ENCODE measurements around the gene RBMS1.

Gene RBMS1

GRCh38 chr2:160326786-160327185, 166.8 kb downstream of the RBMS1 start:
- Histone ChIP-seq H3K27me3 (ENCODE audit: insufficient read depth, poor library complexity, severe bottlenecking) (no peaks in the 10 kb centered on the region), H3K27ac (replicated peaks) (no peak overlapping the region), H3K4me3 (replicated peaks; ENCODE audit: insufficient read depth, low read length) (no peak overlapping the region)
- TF ChIP-seq POLR2AphosphoS5 (IDR thresholded peaks at IDR 0.05; ENCODE audit: low read depth) (no peak), CTCF (IDR thresholded peaks at IDR 0.05; ENCODE audit: insufficient read depth, low read length) (no peak), REST (IDR thresholded peaks at IDR 0.05; ENCODE audit: insufficient replicate concordance, low read depth) (no peak), GABPA (IDR thresholded peaks at IDR 0.05; ENCODE audit: low read depth) (no peak), SPI1 (IDR thresholded peaks at IDR 0.05; ENCODE audit: borderline replicate concordance, low read depth) (no peak)
- peak in 1 of 2 experiments; percentile 4 for DNase-seq (ENCODE audit: low read depth in 1 of 2, low spot score in 1 of 2)

DNA sequence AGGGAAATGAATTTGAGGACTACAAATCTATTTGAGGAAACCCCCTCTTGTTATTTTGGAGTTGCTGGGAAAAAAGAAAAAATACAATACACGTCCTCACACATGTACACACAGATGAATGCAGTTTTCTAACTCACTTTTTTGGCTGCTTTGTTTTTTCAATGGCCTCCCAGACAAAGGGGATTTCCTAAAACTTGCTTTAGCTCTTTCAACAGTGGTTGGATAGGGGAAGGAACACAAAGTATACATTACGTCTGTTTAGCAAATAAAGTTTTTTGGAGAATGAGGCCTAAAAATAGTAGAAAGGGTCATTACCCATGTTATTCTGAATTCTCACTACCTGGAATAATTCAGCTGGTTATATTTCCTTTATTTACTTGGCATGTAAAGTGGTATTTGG, 168.2 kb downstream of the RBMS1 start:
- H3K27ac ChIP-seq (replicated peaks) = no peak overlapping the region
- DNase-seq (ENCODE audit: low read depth in 1 of 2, low spot score in 1 of 2) = no peak
- no peak overlapping the region for H3K4me3 ChIP-seq (replicated peaks; ENCODE audit: insufficient read depth, low read length)
- TF ChIP-seq CTCF (IDR thresholded peaks at IDR 0.05; ENCODE audit: insufficient read depth, low read length) (no peak), GABPA (IDR thresholded peaks at IDR 0.05; ENCODE audit: low read depth) (no peak), REST (IDR thresholded peaks at IDR 0.05; ENCODE audit: insufficient replicate concordance, low read depth) (no peak), SPI1 (IDR thresholded peaks at IDR 0.05; ENCODE audit: borderline replicate concordance, low read depth) (no peak), POLR2AphosphoS5 (IDR thresholded peaks at IDR 0.05; ENCODE audit: low read depth) (no peak)
- no peaks in the 10 kb centered on the region for H3K27me3 ChIP-seq (ENCODE audit: insufficient read depth, poor library complexity, severe bottlenecking)

DNA sequence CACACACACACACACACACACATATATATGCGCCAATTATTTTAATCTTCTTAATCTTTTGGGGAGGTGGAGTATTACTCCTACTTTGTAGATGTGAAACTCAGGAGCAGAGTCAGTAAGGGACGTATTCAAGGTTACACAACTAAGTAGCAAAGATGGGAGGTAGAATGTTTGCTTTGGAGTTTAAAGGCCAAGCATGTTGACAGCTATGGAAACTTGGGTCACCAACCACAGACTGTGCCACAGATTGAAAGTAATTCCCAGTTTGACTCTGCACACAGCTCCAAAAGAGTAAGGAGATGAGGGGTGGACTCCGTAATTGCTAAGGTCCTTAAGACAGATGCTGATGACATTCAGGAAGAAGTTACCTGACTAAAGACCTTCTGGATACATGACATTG, 168.7 kb downstream of the RBMS1 start:
- H3K4me3 ChIP-seq (replicated peaks; ENCODE audit: insufficient read depth, low read length) = no peak overlapping the region
- no peak overlapping the region for H3K27ac ChIP-seq (replicated peaks)
- TF ChIP-seq REST (IDR thresholded peaks at IDR 0.05; ENCODE audit: insufficient replicate concordance, low read depth) (no peak), GABPA (IDR thresholded peaks at IDR 0.05; ENCODE audit: low read depth) (no peak), CTCF (IDR thresholded peaks at IDR 0.05; ENCODE audit: insufficient read depth, low read length) (no peak), POLR2AphosphoS5 (IDR thresholded peaks at IDR 0.05; ENCODE audit: low read depth) (no peak), SPI1 (IDR thresholded peaks at IDR 0.05; ENCODE audit: borderline replicate concordance, low read depth) (no peak)
- H3K27me3 ChIP-seq (ENCODE audit: insufficient read depth, poor library complexity, severe bottlenecking) = no peaks in the 10 kb centered on the region
- DNase-seq (ENCODE audit: low read depth in 1 of 2, low spot score in 1 of 2) = no peak

All from HL-60 (cell line).